SK-N-SH treated with all-trans-retinoic acid at 6 μM for 48 hours (cell line): ENCODE data around the gene KCNK5.

ENCODE experiments used
- ATAC-seq: fragments of 200-7000 bp; cut with Tn5 transposase; 3 replicates; pipeline ENCODE4 v1.9.1; 2020; ENCODE audit warnings: mild to moderate bottlenecking, moderate library complexity
- ARNTL ChIP-seq: fragments of 450-650 bp; formaldehyde crosslinking; IDR thresholded peaks from 2 replicates; pipeline ENCODE4 v1.5.0; 2020; ENCODE audit warnings: low read depth, mild to moderate bottlenecking, moderate library complexity, borderline replicate concordance
- BACH2 ChIP-seq: fragments of 250-450 bp; sonication (Bioruptor Pico); IDR thresholded peaks from 2 replicates; pipeline ENCODE4 v1.9.0; 2021; ENCODE audit warnings: mild to moderate bottlenecking, borderline replicate concordance
- ESRRG ChIP-seq: fragments of 250-450 bp; sonication (Bioruptor Pico); IDR thresholded peaks from 2 replicates; pipeline ENCODE4 v1.6.1; 2021; ENCODE audit warnings: mild to moderate bottlenecking
- GLIS3 ChIP-seq: fragments of 250-450 bp; sonication (Bioruptor Pico); IDR thresholded peaks from 2 replicates; pipeline ENCODE4 v1.5.0; 2020; ENCODE audit warnings: mild to moderate bottlenecking, moderate library complexity
- OSR1 ChIP-seq: fragments of 250-450 bp; sonication (Bioruptor Pico); IDR thresholded peaks from 2 replicates; pipeline ENCODE4 v1.8.0; 2022; ENCODE audit warnings: moderate library complexity, mild to moderate bottlenecking, inconsistent platforms
- PPARA ChIP-seq: fragments of 250-450 bp; sonication (Bioruptor Pico); IDR thresholded peaks from 2 replicates; pipeline ENCODE4 v1.5.0; 2020; ENCODE audit warnings: mild to moderate bottlenecking, borderline replicate concordance
- RARB ChIP-seq: fragments of 250-450 bp; sonication (Bioruptor Pico); IDR thresholded peaks from 2 replicates; pipeline ENCODE4 v1.8.0; 2021; ENCODE audit warnings: mild to moderate bottlenecking, moderate library complexity
- SNAI2 ChIP-seq: fragments of 250-450 bp; sonication (Bioruptor Pico); IDR thresholded peaks from 2 replicates; pipeline ENCODE4 v1.5.0; 2020; ENCODE audit warnings: mild to moderate bottlenecking, moderate library complexity
- TCF4 ChIP-seq: fragments of 250-450 bp; sonication (Bioruptor Pico); IDR thresholded peaks from 2 replicates; pipeline ENCODE4 v1.8.0; 2021; ENCODE audit warnings: mild to moderate bottlenecking, moderate library complexity, borderline replicate concordance
- TOX ChIP-seq: fragments of 250-450 bp; sonication (Bioruptor Pico); IDR thresholded peaks from 2 replicates; pipeline ENCODE4 v1.8.0; 2021; ENCODE audit warnings: mild to moderate bottlenecking, moderate library complexity, borderline replicate concordance
- ZC3H10 ChIP-seq: fragments of 250-450 bp; sonication (Bioruptor Pico); IDR thresholded peaks from 2 replicates; pipeline ENCODE4 v1.5.1; 2021; ENCODE audit warnings: mild to moderate bottlenecking, moderate library complexity
- ZFP3 ChIP-seq: fragments of 250-450 bp; sonication (Bioruptor Pico); IDR thresholded peaks from 2 replicates; pipeline ENCODE4 v1.5.0; 2020; ENCODE audit warnings: mild to moderate bottlenecking, moderate library complexity
- ZFP30 ChIP-seq: fragments of 450-650 bp; formaldehyde crosslinking; IDR thresholded peaks from 2 replicates; pipeline ENCODE4 v1.5.0; 2022; ENCODE audit warnings: mild to moderate bottlenecking, moderate library complexity
- ZNF565 ChIP-seq: fragments of 450-650 bp; formaldehyde crosslinking; conservative IDR thresholded peaks from 2 replicates; pipeline ENCODE4 v1.5.0; 2020; ENCODE audit warnings: low read depth, mild to moderate bottlenecking, moderate library complexity
- ZNF70 ChIP-seq: fragments of 450-650 bp; formaldehyde crosslinking; IDR thresholded peaks from 2 replicates; pipeline ENCODE4 v1.5.0; 2020; ENCODE audit warnings: mild to moderate bottlenecking, moderate library complexity
- ZNF8 ChIP-seq: fragments of 450-650 bp; formaldehyde crosslinking; IDR thresholded peaks from 2 replicates; pipeline ENCODE4 v1.5.0; 2020; ENCODE audit warnings: mild to moderate bottlenecking, moderate library complexity
- TF ChIP-seq, protein P1 (sequence below): fragments of 250-450 bp; sonication (Bioruptor Pico); IDR thresholded peaks from 2 replicates; pipeline ENCODE4 v1.5.1; 2021; ENCODE audit warnings: mild to moderate bottlenecking, moderate library complexity
- TF ChIP-seq, protein P2 (sequence below): fragments of 250-450 bp; sonication (Bioruptor Pico); IDR thresholded peaks from 2 replicates; pipeline ENCODE4 v1.5.0; 2020; ENCODE audit warnings: mild to moderate bottlenecking, moderate library complexity
- TF ChIP-seq, protein P3 (sequence below): fragments of 250-450 bp; sonication (Bioruptor Pico); IDR thresholded peaks from 2 replicates; pipeline ENCODE4 v1.5.1; 2020; ENCODE audit warnings: low read depth, mild to moderate bottlenecking, moderate library complexity
- TF ChIP-seq, protein P4 (sequence below): fragments of 250-450 bp; sonication (Bioruptor Pico); IDR thresholded peaks from 2 replicates; pipeline ENCODE4 v1.8.0; 2020; ENCODE audit warnings: mild to moderate bottlenecking, moderate library complexity, borderline replicate concordance
- TF ChIP-seq, protein P5 (sequence below): fragments of 250-450 bp; sonication (Bioruptor Pico); IDR thresholded peaks from 2 replicates; pipeline ENCODE4 v1.8.0; 2021; ENCODE audit warnings: low read depth, mild to moderate bottlenecking, moderate library complexity, borderline replicate concordance

KCNK5 gene

DNA sequence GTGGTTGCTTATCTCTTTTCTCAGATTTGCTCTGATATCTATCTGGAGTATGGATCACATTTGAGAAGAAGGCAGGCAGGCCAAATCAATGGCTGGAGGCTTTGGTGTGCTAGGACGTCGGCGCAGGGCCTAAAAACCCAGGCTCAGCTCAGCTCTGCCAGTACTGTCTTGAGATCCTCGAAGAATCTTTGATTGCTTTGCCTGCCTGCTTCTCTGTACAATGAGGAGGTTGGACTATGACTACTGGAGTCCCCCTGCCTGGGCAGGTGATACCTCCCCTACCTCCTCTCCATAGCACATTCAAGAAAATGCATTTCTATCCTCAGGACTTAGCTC is 25.1 kb downstream of the KCNK5 start:
- no peak for ATAC-seq
- TF ChIP-seq ZNF70 (no peak), ZFP30 (no peak), SNAI2 (CRISPR knock-in tag) (no peak)
- TF ChIP-seq, protein P1, sequence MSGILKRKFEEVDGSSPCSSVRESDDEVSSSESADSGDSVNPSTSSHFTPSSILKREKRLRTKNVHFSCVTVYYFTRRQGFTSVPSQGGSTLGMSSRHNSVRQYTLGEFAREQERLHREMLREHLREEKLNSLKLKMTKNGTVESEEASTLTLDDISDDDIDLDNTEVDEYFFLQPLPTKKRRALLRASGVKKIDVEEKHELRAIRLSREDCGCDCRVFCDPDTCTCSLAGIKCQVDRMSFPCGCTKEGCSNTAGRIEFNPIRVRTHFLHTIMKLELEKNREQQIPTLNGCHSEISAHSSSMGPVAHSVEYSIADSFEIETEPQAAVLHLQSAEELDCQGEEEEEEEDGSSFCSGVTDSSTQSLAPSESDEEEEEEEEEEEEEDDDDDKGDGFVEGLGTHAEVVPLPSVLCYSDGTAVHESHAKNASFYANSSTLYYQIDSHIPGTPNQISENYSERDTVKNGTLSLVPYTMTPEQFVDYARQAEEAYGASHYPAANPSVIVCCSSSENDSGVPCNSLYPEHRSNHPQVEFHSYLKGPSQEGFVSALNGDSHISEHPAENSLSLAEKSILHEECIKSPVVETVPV (CRISPR knock-in tag), result no peak
- TF ChIP-seq, protein P2, sequence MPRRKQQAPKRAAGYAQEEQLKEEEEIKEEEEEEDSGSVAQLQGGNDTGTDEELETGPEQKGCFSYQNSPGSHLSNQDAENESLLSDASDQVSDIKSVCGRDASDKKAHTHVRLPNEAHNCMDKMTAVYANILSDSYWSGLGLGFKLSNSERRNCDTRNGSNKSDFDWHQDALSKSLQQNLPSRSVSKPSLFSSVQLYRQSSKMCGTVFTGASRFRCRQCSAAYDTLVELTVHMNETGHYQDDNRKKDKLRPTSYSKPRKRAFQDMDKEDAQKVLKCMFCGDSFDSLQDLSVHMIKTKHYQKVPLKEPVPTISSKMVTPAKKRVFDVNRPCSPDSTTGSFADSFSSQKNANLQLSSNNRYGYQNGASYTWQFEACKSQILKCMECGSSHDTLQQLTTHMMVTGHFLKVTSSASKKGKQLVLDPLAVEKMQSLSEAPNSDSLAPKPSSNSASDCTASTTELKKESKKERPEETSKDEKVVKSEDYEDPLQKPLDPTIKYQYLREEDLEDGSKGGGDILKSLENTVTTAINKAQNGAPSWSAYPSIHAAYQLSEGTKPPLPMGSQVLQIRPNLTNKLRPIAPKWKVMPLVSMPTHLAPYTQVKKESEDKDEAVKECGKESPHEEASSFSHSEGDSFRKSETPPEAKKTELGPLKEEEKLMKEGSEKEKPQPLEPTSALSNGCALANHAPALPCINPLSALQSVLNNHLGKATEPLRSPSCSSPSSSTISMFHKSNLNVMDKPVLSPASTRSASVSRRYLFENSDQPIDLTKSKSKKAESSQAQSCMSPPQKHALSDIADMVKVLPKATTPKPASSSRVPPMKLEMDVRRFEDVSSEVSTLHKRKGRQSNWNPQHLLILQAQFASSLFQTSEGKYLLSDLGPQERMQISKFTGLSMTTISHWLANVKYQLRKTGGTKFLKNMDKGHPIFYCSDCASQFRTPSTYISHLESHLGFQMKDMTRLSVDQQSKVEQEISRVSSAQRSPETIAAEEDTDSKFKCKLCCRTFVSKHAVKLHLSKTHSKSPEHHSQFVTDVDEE (CRISPR knock-in tag), result no peak

DNA sequence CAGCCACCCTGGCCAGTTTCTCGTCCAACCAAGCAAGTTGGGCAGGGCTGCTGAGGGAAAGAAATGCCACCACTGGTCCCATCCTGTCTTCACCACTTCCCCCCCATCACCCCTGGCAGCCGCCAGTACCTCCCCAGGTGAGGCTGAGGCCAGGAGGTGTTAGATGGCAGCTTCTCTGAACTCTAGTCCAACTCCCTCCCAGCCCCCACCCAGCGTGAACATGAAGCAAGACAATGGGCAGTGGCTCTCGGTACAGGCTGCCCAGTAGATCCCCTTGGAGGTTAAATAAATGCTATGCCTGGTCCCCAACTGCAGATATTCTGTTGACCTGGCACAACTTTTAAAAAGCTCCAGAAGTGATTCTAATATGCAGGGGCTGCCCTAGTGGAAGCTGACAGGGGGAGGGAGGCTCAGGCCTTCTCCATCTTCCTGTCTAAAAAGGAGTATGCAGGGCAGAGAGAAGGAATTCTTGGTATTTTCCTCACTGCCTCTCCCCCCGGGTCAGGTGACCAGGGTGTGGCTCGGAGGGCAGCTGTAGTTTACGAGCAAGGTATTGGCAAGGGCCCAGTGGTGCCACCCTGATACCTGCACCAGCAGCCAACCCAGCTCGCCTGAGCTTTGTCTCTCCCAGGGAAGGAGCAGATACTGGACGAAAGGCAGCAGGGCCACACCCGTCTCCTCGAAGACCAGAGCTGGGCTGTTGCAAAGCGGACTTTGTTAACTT is 25.7 kb downstream of the KCNK5 start:
- no peak for TF ChIP-seq TOX (CRISPR knock-in tag)
- no peak for TF ChIP-seq GLIS3 (CRISPR knock-in tag)
- no peak for TF ChIP-seq ZC3H10 (CRISPR knock-in tag)
- no peak for TF ChIP-seq BACH2 (CRISPR knock-in tag)
- no peak for TF ChIP-seq TCF4 (CRISPR knock-in tag)
- TF ChIP-seq, protein P3, sequence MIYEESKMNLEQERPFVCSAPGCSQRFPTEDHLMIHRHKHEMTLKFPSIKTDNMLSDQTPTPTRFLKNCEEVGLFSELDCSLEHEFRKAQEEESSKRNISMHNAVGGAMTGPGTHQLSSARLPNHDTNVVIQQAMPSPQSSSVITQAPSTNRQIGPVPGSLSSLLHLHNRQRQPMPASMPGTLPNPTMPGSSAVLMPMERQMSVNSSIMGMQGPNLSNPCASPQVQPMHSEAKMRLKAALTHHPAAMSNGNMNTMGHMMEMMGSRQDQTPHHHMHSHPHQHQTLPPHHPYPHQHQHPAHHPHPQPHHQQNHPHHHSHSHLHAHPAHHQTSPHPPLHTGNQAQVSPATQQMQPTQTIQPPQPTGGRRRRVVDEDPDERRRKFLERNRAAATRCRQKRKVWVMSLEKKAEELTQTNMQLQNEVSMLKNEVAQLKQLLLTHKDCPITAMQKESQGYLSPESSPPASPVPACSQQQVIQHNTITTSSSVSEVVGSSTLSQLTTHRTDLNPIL, result no peak
- no peak for TF ChIP-seq ESRRG (CRISPR knock-in tag)
- no peak for TF ChIP-seq ZNF8 (CRISPR knock-in tag)
- no peak for TF ChIP-seq PPARA (CRISPR knock-in tag)
- TF ChIP-seq, protein P2 (CRISPR knock-in tag), result no peak
- TF ChIP-seq OSR1, result no peak
- TF ChIP-seq ZFP3 (CRISPR knock-in tag), result no peak
- no peak for TF ChIP-seq SNAI2 (CRISPR knock-in tag)
- TF ChIP-seq ARNTL (CRISPR knock-in tag), result no peak
- TF ChIP-seq ZNF565 (CRISPR knock-in tag), result no peak
- TF ChIP-seq, protein P4, sequence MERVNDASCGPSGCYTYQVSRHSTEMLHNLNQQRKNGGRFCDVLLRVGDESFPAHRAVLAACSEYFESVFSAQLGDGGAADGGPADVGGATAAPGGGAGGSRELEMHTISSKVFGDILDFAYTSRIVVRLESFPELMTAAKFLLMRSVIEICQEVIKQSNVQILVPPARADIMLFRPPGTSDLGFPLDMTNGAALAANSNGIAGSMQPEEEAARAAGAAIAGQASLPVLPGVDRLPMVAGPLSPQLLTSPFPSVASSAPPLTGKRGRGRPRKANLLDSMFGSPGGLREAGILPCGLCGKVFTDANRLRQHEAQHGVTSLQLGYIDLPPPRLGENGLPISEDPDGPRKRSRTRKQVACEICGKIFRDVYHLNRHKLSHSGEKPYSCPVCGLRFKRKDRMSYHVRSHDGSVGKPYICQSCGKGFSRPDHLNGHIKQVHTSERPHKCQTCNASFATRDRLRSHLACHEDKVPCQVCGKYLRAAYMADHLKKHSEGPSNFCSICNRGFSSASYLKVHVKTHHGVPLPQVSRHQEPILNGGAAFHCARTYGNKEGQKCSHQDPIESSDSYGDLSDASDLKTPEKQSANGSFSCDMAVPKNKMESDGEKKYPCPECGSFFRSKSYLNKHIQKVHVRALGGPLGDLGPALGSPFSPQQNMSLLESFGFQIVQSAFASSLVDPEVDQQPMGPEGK (CRISPR knock-in tag), result no peak
- TF ChIP-seq ZFP30, result no peak
- TF ChIP-seq, protein P5, sequence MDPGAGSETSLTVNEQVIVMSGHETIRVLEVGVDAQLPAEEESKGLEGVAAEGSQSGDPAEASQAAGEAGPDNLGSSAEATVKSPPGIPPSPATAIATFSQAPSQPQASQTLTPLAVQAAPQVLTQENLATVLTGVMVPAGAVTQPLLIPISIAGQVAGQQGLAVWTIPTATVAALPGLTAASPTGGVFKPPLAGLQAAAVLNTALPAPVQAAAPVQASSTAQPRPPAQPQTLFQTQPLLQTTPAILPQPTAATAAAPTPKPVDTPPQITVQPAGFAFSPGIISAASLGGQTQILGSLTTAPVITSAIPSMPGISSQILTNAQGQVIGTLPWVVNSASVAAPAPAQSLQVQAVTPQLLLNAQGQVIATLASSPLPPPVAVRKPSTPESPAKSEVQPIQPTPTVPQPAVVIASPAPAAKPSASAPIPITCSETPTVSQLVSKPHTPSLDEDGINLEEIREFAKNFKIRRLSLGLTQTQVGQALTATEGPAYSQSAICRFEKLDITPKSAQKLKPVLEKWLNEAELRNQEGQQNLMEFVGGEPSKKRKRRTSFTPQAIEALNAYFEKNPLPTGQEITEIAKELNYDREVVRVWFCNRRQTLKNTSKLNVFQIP (CRISPR knock-in tag), result no peak
- TF ChIP-seq, protein P1 (CRISPR knock-in tag), result no peak
- TF ChIP-seq RARB (CRISPR knock-in tag), result no peak
- no peak for ATAC-seq
